Stimulated activated effector memory CD8-positive, alpha-beta T cell treated with anti-CD3 and anti-CD28 coated beads, Interleukin-12 subunit alpha, Interleukin-12 subunit beta, amount 100 ng/mL, for 72 hours (primary cell): ENCODE measurements around the gene DNLZ.

Experiments used
- ATAC-seq: fragments of 150-1000 bp; cut with Tn5 transposase; 2 replicates; pipeline ENCODE4 v1.10.0; 2021
- DNase-seq, 2 donors: peaks; one replicate each; pipeline ENCODE4 v3.0.0; 2021 to 2022; ENCODE audit warnings: low spot score in 2 of 2
- H3K27ac Mint-ChIP-seq: one replicate; pipeline ENCODE4 v1.8.0; 2022; ENCODE audit warnings: mild to moderate bottlenecking, mixed read lengths
- H3K36me3 Mint-ChIP-seq: one replicate; pipeline ENCODE4 v1.8.0; 2022; ENCODE audit warnings: mild to moderate bottlenecking, mixed read lengths
- H3K4me1 Mint-ChIP-seq: one replicate; pipeline ENCODE4 v1.8.0; 2022; ENCODE audit warnings: mixed read lengths
- H3K4me3 Mint-ChIP-seq: one replicate; pipeline ENCODE4 v1.8.0; 2022; ENCODE audit warnings: mild to moderate bottlenecking, mixed read lengths
- H3K9me3 Mint-ChIP-seq: one replicate; pipeline ENCODE4 v1.8.0; 2022; ENCODE audit warnings: mixed read lengths

DNLZ gene

DNA sequence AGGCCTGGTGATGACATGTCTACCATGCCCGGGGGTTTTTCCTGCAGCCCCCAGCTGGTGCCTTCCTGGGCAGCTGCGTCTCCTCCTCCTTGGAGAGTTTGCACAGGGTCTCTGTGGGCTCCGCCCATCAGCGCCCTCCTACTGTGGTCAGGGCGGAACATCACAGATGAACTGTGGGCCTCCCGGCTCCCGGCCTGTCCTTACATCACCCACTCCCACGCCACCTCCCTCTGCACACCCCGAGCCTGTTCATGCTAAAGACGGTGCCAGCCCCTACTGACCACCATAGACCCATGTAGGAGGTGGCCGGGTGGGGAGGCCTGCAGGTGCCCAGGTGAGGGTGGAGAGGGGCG lies 23.6 kb downstream of the DNLZ start:
- no peaks in the 10 kb centered on the region for H3K36me3 Mint-ChIP-seq

GRCh38 chr9:136339173-136339957 lies 24.2 kb downstream of the DNLZ start:
- Mint-ChIP-seq H3K27ac (no peak overlapping the region), H3K36me3 (no peaks in the 10 kb centered on the region), H3K4me1 (no peaks in the 10 kb centered on the region), H3K9me3 (no peaks in the 10 kb centered on the region), H3K4me3 (no peak overlapping the region)
- ATAC-seq (peak; percentile 42), DNase-seq (peak in 1 of 2 donors; percentile 38)

More for the DNA sequence above, 23.6 kb downstream of the DNLZ start:
- ATAC-seq (no peak), DNase-seq (no peak)
- H3K27ac Mint-ChIP-seq, result no peak overlapping the region
- no peaks in the 10 kb centered on the region for H3K4me1 Mint-ChIP-seq
- no peaks in the 10 kb centered on the region for H3K9me3 Mint-ChIP-seq
- H3K4me3 Mint-ChIP-seq, result no peak overlapping the region

- H3K9me3 Mint-ChIP-seq, result no peaks in the 10 kb centered on the region
- ATAC-seq (no peak), DNase-seq (no peak)
- H3K4me3 Mint-ChIP-seq, result no peak overlapping the region
- H3K4me1 Mint-ChIP-seq, result no peaks in the 10 kb centered on the region
- no peaks in the 10 kb centered on the region for H3K36me3 Mint-ChIP-seq
- no peak overlapping the region for H3K27ac Mint-ChIP-seq
Measured at GRCh38 chr9:136338511-136338910, 25.0 kb downstream of the DNLZ start.

- no peak overlapping the region for H3K4me3 Mint-ChIP-seq
- DNase-seq, result no peak
- H3K27ac Mint-ChIP-seq, result no peak overlapping the region
- H3K36me3 Mint-ChIP-seq, result no peaks in the 10 kb centered on the region
- no peak for ATAC-seq
- no peaks in the 10 kb centered on the region for H3K9me3 Mint-ChIP-seq
- no peaks in the 10 kb centered on the region for H3K4me1 Mint-ChIP-seq
Measured at GRCh38 chr9:136337416-136338395, 25.8 kb downstream of the DNLZ start.

- DNase-seq (no peak), ATAC-seq (no peak)
- Mint-ChIP-seq H3K36me3 (no peaks in the 10 kb centered on the region), H3K9me3 (no peaks in the 10 kb centered on the region), H3K4me3 (no peak overlapping the region), H3K27ac (no peak overlapping the region), H3K4me1 (no peaks in the 10 kb centered on the region)
Measured at GRCh38 chr9:136336881-136337280, 26.7 kb downstream of the DNLZ start.

DNA sequence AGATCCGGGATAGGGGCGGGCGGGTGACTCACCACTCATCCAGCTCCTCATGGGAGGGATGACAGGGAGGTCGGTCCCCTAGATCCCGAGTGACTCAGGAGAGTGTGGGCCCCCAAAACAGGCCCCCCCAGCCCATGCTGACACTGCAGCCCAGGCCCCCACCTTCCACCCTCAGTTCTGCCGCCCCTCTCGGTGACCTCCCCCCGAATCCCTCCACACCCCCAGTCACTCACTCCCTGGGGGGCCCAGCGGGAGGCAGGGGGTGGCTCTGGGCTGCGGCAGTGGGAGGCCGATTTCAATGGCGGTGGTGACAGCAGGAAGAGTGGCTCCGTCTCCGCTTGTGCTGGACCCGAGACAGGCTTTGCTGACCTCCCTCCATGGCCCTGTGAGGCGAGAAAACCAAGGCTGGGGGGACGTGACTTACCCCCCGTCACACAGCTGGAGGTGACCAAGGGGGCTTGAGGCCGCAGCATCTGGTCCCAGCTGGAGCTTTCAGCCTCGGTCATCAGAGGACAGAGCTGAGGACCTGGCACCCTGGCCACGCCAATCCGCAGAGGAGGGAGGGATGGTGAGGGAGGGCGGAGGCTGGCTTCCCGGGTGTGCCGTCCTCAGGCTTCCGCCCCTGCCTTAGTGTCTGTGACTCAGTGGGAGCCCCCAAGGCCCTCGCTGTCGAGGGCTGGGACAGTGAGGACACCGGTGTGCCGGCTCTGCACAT lies 27.2 kb downstream of the DNLZ start:
- H3K4me1 Mint-ChIP-seq, result peaks cover 4% of the 10 kb centered on the region
- no peak overlapping the region for H3K4me3 Mint-ChIP-seq
- DNase-seq, result no peak
- no peaks in the 10 kb centered on the region for H3K36me3 Mint-ChIP-seq
- ATAC-seq, result no peak
- no peak overlapping the region for H3K27ac Mint-ChIP-seq
- H3K9me3 Mint-ChIP-seq, result no peaks in the 10 kb centered on the region

- no peaks in the 10 kb centered on the region for H3K9me3 Mint-ChIP-seq
- no peak for ATAC-seq
- H3K36me3 Mint-ChIP-seq, result no peaks in the 10 kb centered on the region
- DNase-seq, result no peak
- no peak overlapping the region for H3K27ac Mint-ChIP-seq
- peaks cover 4% of the 10 kb centered on the region for H3K4me1 Mint-ChIP-seq
- H3K4me3 Mint-ChIP-seq, result no peak overlapping the region
Measured at GRCh38 chr9:136335296-136336155, 28.0 kb downstream of the DNLZ start.

- ATAC-seq (no peak), DNase-seq (no peak)
- no peaks in the 10 kb centered on the region for H3K36me3 Mint-ChIP-seq
- H3K4me1 Mint-ChIP-seq, result peaks cover 4% of the 10 kb centered on the region
- H3K4me3 Mint-ChIP-seq, result no peak overlapping the region
- no peaks in the 10 kb centered on the region for H3K9me3 Mint-ChIP-seq
- no peak overlapping the region for H3K27ac Mint-ChIP-seq
Measured at GRCh38 chr9:136334541-136334940, 29.0 kb downstream of the DNLZ start.

GRCh38 chr9:136333486-136333885 lies 30.1 kb downstream of the DNLZ start:
- Mint-ChIP-seq H3K4me1 (peaks cover 9% of the 10 kb centered on the region), H3K9me3 (no peaks in the 10 kb centered on the region), H3K27ac (no peak overlapping the region), H3K4me3 (no peak overlapping the region), H3K36me3 (no peaks in the 10 kb centered on the region)
- DNase-seq (no peak), ATAC-seq (no peak)

DNA sequence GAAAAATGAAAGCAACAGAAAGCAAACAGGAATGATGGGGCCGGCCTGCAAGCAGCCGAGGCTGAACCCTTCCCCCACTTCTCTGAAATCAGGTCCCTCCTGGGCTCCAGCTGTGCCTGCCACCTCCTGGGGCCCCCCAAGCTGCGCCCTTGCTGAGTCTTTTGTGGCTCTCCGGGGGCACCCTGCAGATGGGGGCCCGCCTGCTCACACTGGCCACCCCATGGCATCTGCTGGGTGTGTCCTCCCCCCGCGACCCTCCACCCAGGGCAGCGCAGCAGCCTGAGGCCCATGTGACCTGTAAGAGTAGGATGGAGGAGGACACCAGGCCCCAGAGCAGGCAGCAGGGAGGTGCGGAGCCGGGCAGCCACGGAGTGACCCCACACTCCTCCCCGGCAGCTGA lies 30.5 kb downstream of the DNLZ start:
- ATAC-seq, result no peak
- Mint-ChIP-seq H3K9me3 (no peaks in the 10 kb centered on the region), H3K36me3 (no peaks in the 10 kb centered on the region), H3K27ac (no peak overlapping the region), H3K4me3 (no peak overlapping the region), H3K4me1 (peaks cover 9% of the 10 kb centered on the region)
- no peak for DNase-seq

GRCh38 chr9:136332482-136332983 lies 31.0 kb downstream of the DNLZ start:
- Mint-ChIP-seq H3K9me3 (no peaks in the 10 kb centered on the region), H3K4me3 (no peak overlapping the region), H3K4me1 (peaks cover 9% of the 10 kb centered on the region), H3K36me3 (no peaks in the 10 kb centered on the region), H3K27ac (no peak overlapping the region)
- no peak for ATAC-seq
- no peak for DNase-seq

- H3K4me3 Mint-ChIP-seq, result no peak overlapping the region
- no peak for DNase-seq
- no peak overlapping the region for H3K27ac Mint-ChIP-seq
- ATAC-seq, result no peak
- no peaks in the 10 kb centered on the region for H3K36me3 Mint-ChIP-seq
- H3K4me1 Mint-ChIP-seq, result peaks cover 9% of the 10 kb centered on the region
- no peaks in the 10 kb centered on the region for H3K9me3 Mint-ChIP-seq
Measured at GRCh38 chr9:136331556-136332481, 31.7 kb downstream of the DNLZ start.

- DNase-seq (no peak), ATAC-seq (no peak)
- H3K36me3 Mint-ChIP-seq, result no peaks in the 10 kb centered on the region
- no peak overlapping the region for H3K27ac Mint-ChIP-seq
- no peaks in the 10 kb centered on the region for H3K9me3 Mint-ChIP-seq
- H3K4me3 Mint-ChIP-seq, result no peak overlapping the region
- H3K4me1 Mint-ChIP-seq, result peaks cover 9% of the 10 kb centered on the region
Measured at GRCh38 chr9:136331030-136331429, 32.5 kb downstream of the DNLZ start.
